CD4-positive, alpha-beta T cell treated with Interferon gamma for 1 hour (primary cell): Measurements from ENCODE around the gene INO80C.

Experiments
- DNase-seq: peaks from one replicate; pipeline ENCODE4 v3.0.0-alpha.2; 2020

The INO80C gene, protein sequence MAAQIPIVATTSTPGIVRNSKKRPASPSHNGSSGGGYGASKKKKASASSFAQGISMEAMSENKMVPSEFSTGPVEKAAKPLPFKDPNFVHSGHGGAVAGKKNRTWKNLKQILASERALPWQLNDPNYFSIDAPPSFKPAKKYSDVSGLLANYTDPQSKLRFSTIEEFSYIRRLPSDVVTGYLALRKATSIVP

DNA sequence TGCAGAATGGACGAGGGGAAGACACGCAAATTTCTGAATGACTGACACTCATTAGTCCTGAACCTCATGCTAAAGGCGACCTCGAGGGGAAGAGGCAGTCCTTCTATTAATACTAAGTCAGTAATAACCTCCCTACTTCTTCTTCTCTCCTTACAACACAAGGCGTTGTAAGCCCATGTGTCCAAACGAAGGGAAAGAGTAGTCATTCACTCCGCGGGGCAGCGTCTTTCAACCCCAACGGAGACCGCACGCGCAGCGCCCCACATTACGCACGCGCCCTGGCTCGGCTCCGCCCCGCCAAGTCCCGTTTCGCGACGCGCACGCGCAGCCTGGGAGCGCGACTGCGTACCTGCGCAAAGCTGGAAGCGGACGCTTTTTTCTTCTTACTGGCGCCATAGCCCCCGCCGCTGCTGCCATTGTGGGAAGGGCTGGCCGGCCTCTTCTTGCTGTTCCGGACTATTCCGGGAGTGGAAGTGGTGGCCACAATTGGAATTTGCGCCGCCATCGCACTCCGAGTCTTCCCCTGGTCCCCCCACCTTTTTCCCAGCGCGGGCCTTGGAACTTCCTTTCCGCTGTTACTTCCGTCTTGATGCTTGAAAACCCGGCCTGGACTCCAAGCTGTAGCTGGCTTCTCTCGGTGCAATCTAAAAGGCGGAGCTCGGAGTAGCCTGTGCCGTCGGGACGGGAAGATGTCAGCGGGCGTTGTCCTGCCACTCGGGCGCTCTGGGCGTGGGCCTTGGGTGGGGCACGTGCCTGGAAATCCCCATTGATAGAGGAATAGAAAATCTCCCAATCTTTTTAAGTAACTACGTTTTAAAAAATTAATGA is at the start of gene INO80C:
TSS of gene INO80C (minus strand) at position 591 of the 828 bp plus-strand sequence. CDS start at position 505, 86 bp downstream.
- peak; percentile 91 for DNase-seq

DNA sequence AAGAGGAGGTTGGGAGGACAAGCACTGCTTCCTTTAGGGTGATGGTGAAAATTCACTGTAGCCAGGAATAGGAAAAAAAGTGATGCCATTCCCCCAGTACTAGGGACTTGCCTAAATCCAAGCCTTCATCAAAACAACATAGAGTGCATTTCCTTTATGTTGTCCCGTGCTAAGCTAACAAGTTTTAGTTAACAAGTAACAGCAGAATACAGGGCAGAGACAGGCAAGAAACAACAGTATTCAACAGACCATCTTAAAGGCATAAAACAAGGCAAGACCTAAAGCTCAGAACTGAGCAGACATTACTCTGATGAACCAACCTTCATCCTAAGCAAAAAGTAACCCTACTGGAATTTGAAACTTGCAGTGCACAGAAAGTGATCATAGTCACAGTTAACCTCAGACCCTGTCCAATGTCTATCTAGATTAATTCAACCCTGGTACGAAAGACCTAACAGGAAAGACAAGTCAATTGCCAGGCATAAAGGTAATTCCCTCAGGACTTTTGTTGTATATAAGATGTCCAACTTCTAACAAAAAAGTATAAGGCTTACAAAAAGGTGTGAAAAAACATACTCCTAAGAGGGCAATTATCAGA is 49.3 kb upstream of the INO80C start:
- no peak for DNase-seq

DNA sequence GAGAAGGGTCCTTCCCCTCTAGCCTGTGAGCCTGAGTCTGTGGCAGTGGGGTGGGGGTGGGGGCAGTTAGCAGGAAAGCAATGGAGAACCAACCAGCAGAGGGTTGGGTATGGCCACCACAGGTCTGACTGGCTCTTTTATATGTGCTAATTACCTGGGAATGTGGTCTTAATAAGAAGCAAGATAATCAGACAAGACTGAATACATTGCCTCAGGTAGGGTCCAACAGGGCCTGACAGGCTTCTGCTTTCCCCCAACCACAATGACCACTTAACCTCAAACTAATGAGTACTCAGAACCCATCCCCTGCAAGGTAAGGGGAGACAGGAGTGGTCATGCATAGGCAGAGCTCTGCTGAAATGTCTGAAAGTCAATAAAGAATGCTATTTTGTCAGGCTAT is 44.6 kb upstream of the INO80C start:
- DNase-seq = no peak

DNA sequence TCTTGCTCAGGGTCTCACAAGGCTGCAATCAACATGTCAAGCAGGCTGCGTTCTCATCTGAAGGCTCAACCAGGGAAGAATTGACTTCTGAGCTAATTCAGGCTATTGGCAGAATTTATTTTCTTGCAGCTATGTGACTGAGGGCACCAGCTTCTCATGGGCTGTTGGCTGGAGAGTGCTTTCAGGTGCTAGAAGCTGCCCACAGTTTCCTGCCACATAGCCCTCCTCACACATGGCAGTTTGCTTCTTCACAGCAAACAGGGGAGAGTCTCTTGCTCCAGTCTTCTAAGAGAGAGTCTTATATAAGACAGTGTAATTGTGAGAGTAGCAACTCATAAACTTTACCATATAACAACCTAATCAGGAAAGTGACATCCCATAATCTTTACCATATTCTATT is 37.5 kb upstream of the INO80C start:
- no peak for DNase-seq

DNA sequence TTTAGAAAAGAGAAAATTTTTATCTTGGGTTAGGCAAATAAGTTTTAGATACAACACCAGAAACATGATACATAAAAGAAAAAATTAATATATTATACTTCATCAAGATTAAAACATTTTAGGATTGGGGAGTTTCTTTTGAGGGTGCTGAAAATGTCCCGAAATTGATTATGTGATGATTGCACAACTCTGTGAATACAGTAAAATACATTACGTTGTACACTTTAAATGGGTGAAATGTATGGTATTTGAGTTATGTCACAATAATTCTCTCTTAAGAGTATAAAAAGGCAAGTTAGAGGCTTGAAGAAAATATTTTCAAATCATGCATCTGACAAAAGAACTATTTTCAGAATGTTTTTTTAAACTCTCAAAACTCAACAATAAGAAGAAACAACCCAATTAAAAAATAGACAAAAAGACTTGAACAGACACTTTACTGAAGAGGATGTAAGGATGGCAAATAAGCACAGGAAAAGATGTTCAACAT is 36.2 kb upstream of the INO80C start:
- no peak for DNase-seq

DNA sequence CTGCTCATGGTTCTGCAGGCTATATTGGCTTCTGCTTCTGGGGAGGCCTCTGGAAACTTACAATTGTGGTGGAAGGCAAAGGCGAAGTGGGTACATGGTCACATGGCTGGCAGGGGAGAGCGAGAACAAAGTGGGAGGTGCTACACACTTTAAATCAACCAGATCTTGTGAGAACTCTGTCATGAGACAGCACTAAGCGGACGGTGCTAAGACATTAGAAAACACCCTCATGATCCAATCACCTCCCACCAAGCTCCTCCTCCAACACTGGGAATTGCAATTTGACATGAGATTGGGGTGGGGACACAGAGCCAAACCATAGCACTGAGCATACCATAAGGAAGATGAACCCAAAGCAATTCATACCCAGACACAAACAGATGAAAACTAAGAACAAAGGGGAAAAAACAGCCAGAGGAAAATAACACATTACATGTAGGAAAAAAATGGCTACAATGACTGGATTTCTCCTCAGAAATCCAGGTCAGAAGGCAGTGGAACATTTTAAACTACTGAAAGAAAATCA is 31.1 kb upstream of the INO80C start:
- DNase-seq = no peak

DNA sequence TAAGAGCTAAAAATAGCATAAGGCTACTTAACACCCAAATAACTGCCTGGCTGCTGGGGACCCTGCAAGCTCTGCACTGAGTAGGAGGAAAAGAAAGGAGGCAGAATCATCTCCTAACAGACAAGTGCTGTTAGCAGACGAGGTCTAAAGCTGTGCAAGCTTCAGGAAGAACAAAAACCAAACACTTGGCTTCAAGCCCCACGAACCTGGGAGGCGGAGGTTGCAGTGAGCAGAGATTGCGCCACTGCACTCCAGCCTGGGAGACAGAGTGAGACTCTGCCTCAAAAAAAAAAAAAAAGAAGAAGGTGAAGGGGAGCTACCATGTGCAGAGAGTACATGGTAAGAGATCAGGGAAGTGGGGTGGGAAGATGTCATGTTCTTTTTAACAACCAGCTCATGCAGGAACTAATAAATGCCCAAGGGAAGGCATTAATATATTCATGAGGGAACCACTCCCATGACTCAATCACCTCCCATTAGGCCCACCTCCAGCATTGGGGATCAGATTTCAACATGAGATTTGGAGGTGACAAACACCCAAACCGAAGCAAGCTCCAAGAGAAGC is 28.8 kb upstream of the INO80C start:
- DNase-seq = no peak

- no peak for DNase-seq
Observed at GRCh38 chr18:35525795-35526494, 28.2 kb upstream of the INO80C start.

GRCh38 chr18:35524226-35524625 is 26.5 kb upstream of the INO80C start:
- DNase-seq = no peak

- no peak for DNase-seq
Observed at GRCh38 chr18:35522130-35522959, 24.6 kb upstream of the INO80C start.

GRCh38 chr18:35521133-35521532 is 23.4 kb upstream of the INO80C start:
- DNase-seq = no peak

DNA sequence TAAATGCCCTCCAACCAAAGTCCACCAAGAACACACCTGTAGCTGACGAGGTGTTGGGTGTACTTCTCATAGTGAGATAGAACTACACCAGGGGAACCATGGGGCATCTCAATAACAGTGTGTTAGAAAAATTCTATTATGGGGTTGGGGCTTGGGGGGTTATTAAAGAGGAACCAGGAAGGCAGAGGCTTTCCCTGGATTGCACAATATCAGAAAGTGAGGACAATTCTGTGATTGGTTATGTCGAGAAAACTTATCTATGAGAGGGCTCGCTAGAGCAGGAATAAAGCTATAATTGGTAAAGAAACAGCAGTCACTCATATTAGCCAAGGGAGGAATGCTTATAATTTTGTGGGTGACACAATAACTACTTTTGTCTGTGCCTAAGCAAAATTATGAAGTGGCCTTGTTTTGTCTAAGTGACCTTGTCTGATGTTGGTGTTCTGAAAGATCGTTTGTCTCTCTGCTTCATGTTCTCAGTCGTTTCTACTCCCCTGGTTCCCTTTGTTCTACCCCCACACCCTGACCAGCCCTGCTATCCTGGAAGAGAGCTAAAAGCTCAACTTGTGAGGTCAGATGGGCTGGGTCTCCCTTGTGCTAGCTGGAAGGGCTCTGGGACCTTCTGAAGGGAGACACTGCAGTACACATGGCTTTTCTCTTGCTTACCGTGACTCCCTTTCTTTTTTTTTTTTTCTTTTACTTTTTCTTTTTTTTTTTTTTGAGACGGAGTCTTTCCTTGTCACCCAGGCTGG is 21.6 kb upstream of the INO80C start:
- no peak for DNase-seq

DNA sequence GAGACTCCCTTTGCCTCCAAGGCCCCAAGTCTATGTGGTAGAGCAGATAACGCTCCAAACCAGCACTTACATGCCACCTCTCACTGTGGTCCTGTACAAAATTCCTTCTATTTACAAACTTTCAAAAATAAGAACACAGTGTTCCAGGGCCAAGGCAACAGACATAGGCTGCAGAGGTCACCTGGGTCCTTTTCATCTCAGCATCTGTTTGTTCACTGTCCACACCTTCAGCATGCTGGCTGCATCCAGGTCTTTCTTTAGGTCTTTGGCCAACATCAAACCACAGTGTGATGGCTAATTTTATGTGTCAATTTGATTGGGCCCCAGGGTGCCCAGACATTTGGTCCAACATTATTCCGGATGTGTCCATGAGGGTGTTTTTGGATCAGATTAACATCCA is 20.0 kb upstream of the INO80C start:
- DNase-seq = no peak

- no peak for DNase-seq
Observed at GRCh38 chr18:35516789-35517188, 19.0 kb upstream of the INO80C start.

DNA sequence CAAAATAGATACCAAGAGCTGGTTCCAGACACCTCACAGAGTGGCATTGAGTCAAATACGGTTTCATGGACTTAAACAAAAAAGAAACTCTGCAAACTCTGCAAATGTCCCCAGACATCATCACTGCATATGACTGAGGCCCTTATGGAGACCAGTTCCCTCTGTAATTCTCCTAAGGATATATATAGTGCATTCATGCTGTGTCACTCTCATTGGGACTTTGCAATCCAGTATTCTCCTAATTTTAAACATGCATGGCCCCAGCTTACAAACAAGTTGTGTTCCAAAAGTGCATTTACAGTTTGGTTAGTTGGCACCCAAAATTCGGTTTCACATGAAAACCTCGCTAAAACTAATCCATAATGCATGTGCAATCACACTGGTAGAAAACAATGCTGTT is 18.6 kb upstream of the INO80C start:
- DNase-seq = no peak

GRCh38 chr18:35515460-35516130 is 17.8 kb upstream of the INO80C start:
- DNase-seq = no peak

GRCh38 chr18:35514752-35515459 is 17.1 kb upstream of the INO80C start:
- no peak for DNase-seq

GRCh38 chr18:35514283-35514682 is 16.5 kb upstream of the INO80C start:
- DNase-seq = no peak

- DNase-seq = no peak
Observed at GRCh38 chr18:35513181-35513936, 15.6 kb upstream of the INO80C start.
